Stimulated activated effector memory CD8-positive, alpha-beta T cell treated with anti-CD3 and anti-CD28 coated beads, Interleukin-12 subunit alpha, Interleukin-12 subunit beta, amount 100 ng/mL, for 72 hours (primary cell): Measurements from ENCODE around the gene MGME1.

ENCODE experiments used
- ATAC-seq: fragments of 150-1000 bp; cut with Tn5 transposase; 2 replicates; pipeline ENCODE4 v1.10.0; 2021
- DNase-seq, 2 donors: peaks; one replicate each; pipeline ENCODE4 v3.0.0; 2021 to 2022; ENCODE audit warnings: low spot score in 2 of 2
- H3K27ac Mint-ChIP-seq: one replicate; pipeline ENCODE4 v1.8.0; 2022; ENCODE audit warnings: mild to moderate bottlenecking, mixed read lengths
- H3K36me3 Mint-ChIP-seq: one replicate; pipeline ENCODE4 v1.8.0; 2022; ENCODE audit warnings: mild to moderate bottlenecking, mixed read lengths
- H3K4me1 Mint-ChIP-seq: one replicate; pipeline ENCODE4 v1.8.0; 2022; ENCODE audit warnings: mixed read lengths
- H3K4me3 Mint-ChIP-seq: one replicate; pipeline ENCODE4 v1.8.0; 2022; ENCODE audit warnings: mild to moderate bottlenecking, mixed read lengths
- H3K9me3 Mint-ChIP-seq: one replicate; pipeline ENCODE4 v1.8.0; 2022; ENCODE audit warnings: mixed read lengths

MGME1 gene

GRCh38 chr20:17968366-17969277 lies at the start of gene MGME1, which contains the start of gene SNX5:
Gene MGME1, plus strand, starts transcription at chr20:17969018. Its CDS starts 842 bp downstream, at chr20:17969860.
Gene SNX5, minus strand, starts transcription at chr20:17968794. Its CDS starts 369 bp downstream, at chr20:17968425.
- peaks cover 99% of the 10 kb centered on the region for H3K36me3 Mint-ChIP-seq

DNA sequence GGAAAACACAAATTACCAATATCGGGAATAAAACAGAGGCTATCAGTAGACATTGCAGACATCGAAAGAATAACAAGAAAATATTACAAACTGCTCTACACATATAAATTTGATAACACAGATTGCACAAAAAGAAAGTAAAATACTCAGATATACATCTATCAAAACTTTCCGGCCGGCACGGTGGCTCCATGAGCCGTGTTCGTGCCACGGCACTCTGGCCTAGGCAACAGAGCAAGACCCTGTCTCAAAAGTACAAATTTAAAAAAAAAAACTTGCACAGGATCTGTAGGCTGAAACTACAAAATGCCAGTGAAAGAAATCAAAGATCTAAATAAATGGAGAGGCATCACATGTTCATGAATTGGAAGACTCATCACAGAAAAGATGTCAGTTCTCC lies 49.7 kb upstream of the MGME1 start:
- H3K4me3 Mint-ChIP-seq, result no peak overlapping the region
- no peaks in the 10 kb centered on the region for H3K36me3 Mint-ChIP-seq
- no peak overlapping the region for H3K27ac Mint-ChIP-seq
- no peaks in the 10 kb centered on the region for H3K9me3 Mint-ChIP-seq
- DNase-seq (no peak), ATAC-seq (no peak)
- no peaks in the 10 kb centered on the region for H3K4me1 Mint-ChIP-seq

More at GRCh38 chr20:17968366-17969277, at the start of gene MGME1, which contains the start of gene SNX5:
- ATAC-seq (peak; percentile 95), DNase-seq (peak; percentile 99 to 100)
- Mint-ChIP-seq H3K9me3 (no peaks in the 10 kb centered on the region), H3K4me3 (peak within 1 kb of the TSS; percentile 95), H3K4me1 (peaks cover 41% of the 10 kb centered on the region), H3K27ac (peak within 1 kb of the TSS; percentile 98)

DNA sequence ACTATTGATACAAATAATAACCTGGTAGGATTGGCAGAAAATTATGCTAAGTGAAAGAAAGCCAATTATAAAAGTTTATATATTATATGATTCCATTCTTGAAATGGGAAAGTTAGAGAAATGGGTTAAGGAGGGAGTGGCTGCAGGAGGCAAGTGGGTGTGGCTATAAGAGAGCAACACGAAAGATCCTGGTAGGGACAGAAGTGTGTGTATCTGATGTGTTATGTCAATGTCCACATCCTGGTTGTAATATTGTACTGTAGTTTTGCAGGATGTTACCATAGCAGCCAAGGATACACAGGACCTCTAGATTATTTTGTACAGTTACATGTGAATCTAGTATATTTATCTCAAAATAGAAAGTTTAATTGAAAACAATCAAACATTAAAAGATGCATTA lies 47.0 kb upstream of the MGME1 start:
- Mint-ChIP-seq H3K27ac (no peak overlapping the region), H3K4me3 (no peak overlapping the region)
- no peak for DNase-seq

DNA sequence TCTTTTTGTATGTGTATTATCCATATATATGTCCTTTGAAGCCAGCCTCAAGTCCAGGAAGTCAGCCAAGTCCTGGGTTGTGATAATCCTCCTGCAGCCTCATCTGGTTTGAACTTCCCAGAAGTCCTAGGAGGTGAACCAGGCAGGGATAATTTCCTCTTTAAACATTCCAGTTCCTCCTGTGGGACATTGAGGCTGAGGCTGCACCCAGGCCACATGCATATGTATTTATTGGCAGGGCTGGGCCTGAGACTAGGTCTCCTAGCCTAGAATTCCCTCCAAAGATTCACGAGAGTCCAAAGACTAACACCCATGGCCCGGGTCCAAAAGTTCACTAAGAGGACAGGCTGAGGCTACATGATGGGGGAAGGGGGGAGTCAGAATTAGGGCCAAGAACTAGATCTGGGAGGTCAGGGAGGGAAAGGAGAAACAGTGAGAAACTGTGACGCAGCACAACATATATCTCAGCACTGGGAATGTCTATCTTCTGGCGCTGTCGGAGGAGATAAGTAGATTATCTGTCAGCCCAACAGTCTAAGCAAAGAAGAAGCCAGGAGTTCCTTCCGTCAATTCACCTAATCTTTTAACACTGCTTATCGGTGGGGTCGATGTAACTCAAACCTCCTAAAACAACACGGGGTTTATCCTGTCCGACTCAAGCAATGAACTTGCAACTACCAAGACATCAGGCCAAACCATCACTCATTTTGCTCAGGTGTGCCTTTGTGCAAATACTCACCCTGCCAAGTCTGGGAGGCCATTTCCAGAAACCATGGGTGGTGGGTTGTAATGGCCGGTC lies 43.5 kb upstream of the MGME1 start:
- ATAC-seq (no peak), DNase-seq (no peak)
- Mint-ChIP-seq H3K36me3 (no peaks in the 10 kb centered on the region), H3K9me3 (no peaks in the 10 kb centered on the region), H3K4me1 (no peaks in the 10 kb centered on the region), H3K4me3 (no peak overlapping the region), H3K27ac (no peak overlapping the region)

More for the DNA sequence above, 47.0 kb upstream of the MGME1 start:
- H3K36me3 Mint-ChIP-seq, result no peaks in the 10 kb centered on the region
- no peak for ATAC-seq
- no peaks in the 10 kb centered on the region for H3K4me1 Mint-ChIP-seq
- H3K9me3 Mint-ChIP-seq, result no peaks in the 10 kb centered on the region

- ATAC-seq (no peak), DNase-seq (no peak)
- Mint-ChIP-seq H3K4me1 (no peaks in the 10 kb centered on the region), H3K27ac (no peak overlapping the region), H3K36me3 (no peaks in the 10 kb centered on the region), H3K4me3 (no peak overlapping the region), H3K9me3 (no peaks in the 10 kb centered on the region)
Measured at GRCh38 chr20:17925940-17926300, 42.9 kb upstream of the MGME1 start.

- H3K4me1 Mint-ChIP-seq, result no peaks in the 10 kb centered on the region
- H3K4me3 Mint-ChIP-seq, result no peak overlapping the region
- DNase-seq (no peak), ATAC-seq (no peak)
- no peak overlapping the region for H3K27ac Mint-ChIP-seq
- no peaks in the 10 kb centered on the region for H3K9me3 Mint-ChIP-seq
- H3K36me3 Mint-ChIP-seq, result no peaks in the 10 kb centered on the region
Measured at GRCh38 chr20:17928211-17928611, 40.6 kb upstream of the MGME1 start.

- Mint-ChIP-seq H3K27ac (no peak overlapping the region), H3K4me3 (no peak overlapping the region), H3K4me1 (no peaks in the 10 kb centered on the region), H3K36me3 (no peaks in the 10 kb centered on the region), H3K9me3 (no peaks in the 10 kb centered on the region)
- DNase-seq (no peak), ATAC-seq (no peak)
Measured at GRCh38 chr20:17928633-17929311, 40.0 kb upstream of the MGME1 start.

DNA sequence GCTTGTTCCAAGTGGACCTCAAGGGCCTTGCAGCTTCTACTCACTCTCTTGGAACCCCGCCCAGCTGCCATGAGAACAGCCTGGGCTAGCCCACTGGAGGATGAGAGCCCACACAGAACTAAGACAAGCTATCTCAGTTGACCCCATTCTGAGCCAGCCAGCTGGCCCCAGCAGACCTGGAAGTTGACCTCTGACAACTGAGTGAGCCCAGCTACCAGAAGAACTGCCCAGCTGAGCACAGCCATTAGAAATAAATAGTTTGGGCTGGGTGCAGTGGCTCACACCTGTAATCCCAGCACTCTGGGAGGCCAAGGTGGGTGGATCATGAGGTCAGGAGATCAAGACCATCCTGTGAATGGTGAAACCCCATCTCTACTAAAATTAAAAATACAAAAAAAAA lies 37.3 kb upstream of the MGME1 start:
- no peaks in the 10 kb centered on the region for H3K9me3 Mint-ChIP-seq
- ATAC-seq, result no peak
- H3K27ac Mint-ChIP-seq, result no peak overlapping the region
- no peak overlapping the region for H3K4me3 Mint-ChIP-seq
- no peaks in the 10 kb centered on the region for H3K36me3 Mint-ChIP-seq
- H3K4me1 Mint-ChIP-seq, result peaks cover 3% of the 10 kb centered on the region
- DNase-seq, result no peak

DNA sequence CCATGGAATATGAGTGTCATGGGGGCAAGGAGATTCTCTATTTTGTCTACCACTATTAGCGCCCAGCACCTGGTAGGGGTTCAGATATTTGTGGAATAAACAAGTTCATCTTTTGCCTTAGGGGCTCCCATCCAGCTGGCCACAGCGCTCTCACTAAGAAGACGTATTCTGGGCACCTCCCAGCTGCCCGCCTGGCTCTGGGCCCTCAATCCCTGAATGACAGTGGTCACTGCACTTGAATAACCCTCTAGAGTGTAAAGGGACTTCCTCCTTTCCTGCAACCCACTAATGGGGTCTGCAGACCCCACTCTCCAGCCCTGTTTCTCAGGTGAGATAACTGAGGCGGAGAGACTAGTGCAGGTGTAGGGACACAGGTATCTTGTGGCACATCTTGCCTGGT lies 36.4 kb upstream of the MGME1 start:
- H3K27ac Mint-ChIP-seq, result no peak overlapping the region
- ATAC-seq, result no peak

GRCh38 chr20:17933121-17933520 lies 35.7 kb upstream of the MGME1 start:
- Mint-ChIP-seq H3K4me1 (peaks cover 6% of the 10 kb centered on the region), H3K4me3 (no peak overlapping the region), H3K36me3 (no peaks in the 10 kb centered on the region), H3K9me3 (no peaks in the 10 kb centered on the region), H3K27ac (no peak overlapping the region)
- DNase-seq (no peak), ATAC-seq (no peak)

More for the DNA sequence above, 36.4 kb upstream of the MGME1 start:
- no peak overlapping the region for H3K4me3 Mint-ChIP-seq
- no peaks in the 10 kb centered on the region for H3K9me3 Mint-ChIP-seq
- no peaks in the 10 kb centered on the region for H3K36me3 Mint-ChIP-seq
- no peak for DNase-seq
- H3K4me1 Mint-ChIP-seq, result peaks cover 6% of the 10 kb centered on the region

- H3K36me3 Mint-ChIP-seq, result no peaks in the 10 kb centered on the region
- H3K4me3 Mint-ChIP-seq, result no peak overlapping the region
- no peak overlapping the region for H3K27ac Mint-ChIP-seq
- peaks cover 6% of the 10 kb centered on the region for H3K4me1 Mint-ChIP-seq
- ATAC-seq, result no peak
- H3K9me3 Mint-ChIP-seq, result no peaks in the 10 kb centered on the region
- DNase-seq, result no peak
Measured at GRCh38 chr20:17933711-17934110, 35.1 kb upstream of the MGME1 start.

GRCh38 chr20:17934141-17934862 lies 34.5 kb upstream of the MGME1 start:
- ATAC-seq, result no peak
- Mint-ChIP-seq H3K4me3 (no peak overlapping the region), H3K27ac (no peak overlapping the region), H3K36me3 (no peaks in the 10 kb centered on the region), H3K9me3 (no peaks in the 10 kb centered on the region), H3K4me1 (peaks cover 12% of the 10 kb centered on the region)
- DNase-seq, result no peak

GRCh38 chr20:17935186-17935585 lies 33.6 kb upstream of the MGME1 start:
- DNase-seq (no peak), ATAC-seq (no peak)
- Mint-ChIP-seq H3K4me3 (no peak overlapping the region), H3K36me3 (peaks cover 6% of the 10 kb centered on the region), H3K9me3 (no peaks in the 10 kb centered on the region), H3K27ac (no peak overlapping the region), H3K4me1 (peaks cover 21% of the 10 kb centered on the region)

DNA sequence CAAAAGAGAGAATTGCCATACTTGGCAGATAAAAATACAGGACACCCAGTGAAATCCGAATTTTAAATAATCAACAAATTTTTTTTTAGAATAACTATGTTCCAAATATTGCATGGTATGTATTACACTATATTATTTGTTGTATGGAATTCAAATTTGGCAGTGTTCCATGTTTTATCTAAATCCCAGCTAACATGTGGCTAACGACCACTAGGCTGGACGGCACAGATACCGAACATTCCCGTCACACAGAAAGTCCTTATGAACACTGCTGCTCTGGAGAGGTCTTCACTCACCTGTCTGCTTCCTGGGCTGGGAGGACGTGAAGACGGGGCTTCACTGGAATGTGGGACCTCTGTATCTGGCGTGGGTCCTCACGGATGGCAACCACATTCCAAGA lies 33.1 kb upstream of the MGME1 start:
- Mint-ChIP-seq H3K36me3 (peaks cover 12% of the 10 kb centered on the region), H3K9me3 (no peaks in the 10 kb centered on the region), H3K27ac (no peak overlapping the region), H3K4me3 (no peak overlapping the region), H3K4me1 (peaks cover 26% of the 10 kb centered on the region)
- ATAC-seq, result no peak
- no peak for DNase-seq
